Fibroblast of lung (primary cell): ENCODE measurements around the gene APOL4.

ENCODE experiments used
- EZH2 ChIP-seq: IDR thresholded peaks from 2 replicates; pipeline ENCODE4 v1.5.1; 2012; ENCODE audit warnings: low read length, control low read depth, mild to moderate bottlenecking; ENCODE audit errors: missing control alignments
- TF ChIP-seq, protein P1 (sequence below), 2 donors: IDR thresholded peaks in 1 of 2; conservative IDR thresholded peaks in 1 of 2; 1 replicate in 1 of 2; 2 replicates in 1 of 2; pipeline ENCODE4 v1.5.1; 2011 to 2012; ENCODE audit warnings: low read length in 2 of 2, control low read depth in 1 of 2, inconsistent platforms in 1 of 2, low read depth in 1 of 2, mild to moderate bottlenecking in 1 of 2

GRCh38 chr22:36149441-36149840 lies 52.2 kb downstream of the APOL4 start:
- TF ChIP-seq, protein P1, sequence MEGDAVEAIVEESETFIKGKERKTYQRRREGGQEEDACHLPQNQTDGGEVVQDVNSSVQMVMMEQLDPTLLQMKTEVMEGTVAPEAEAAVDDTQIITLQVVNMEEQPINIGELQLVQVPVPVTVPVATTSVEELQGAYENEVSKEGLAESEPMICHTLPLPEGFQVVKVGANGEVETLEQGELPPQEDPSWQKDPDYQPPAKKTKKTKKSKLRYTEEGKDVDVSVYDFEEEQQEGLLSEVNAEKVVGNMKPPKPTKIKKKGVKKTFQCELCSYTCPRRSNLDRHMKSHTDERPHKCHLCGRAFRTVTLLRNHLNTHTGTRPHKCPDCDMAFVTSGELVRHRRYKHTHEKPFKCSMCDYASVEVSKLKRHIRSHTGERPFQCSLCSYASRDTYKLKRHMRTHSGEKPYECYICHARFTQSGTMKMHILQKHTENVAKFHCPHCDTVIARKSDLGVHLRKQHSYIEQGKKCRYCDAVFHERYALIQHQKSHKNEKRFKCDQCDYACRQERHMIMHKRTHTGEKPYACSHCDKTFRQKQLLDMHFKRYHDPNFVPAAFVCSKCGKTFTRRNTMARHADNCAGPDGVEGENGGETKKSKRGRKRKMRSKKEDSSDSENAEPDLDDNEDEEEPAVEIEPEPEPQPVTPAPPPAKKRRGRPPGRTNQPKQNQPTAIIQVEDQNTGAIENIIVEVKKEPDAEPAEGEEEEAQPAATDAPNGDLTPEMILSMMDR (conservative IDR thresholded peaks at IDR 0.05 in 1 of 2, IDR thresholded peaks at IDR 0.05 in 1 of 2; ENCODE audit: low read depth in 1 of 2, low read length in 2 of 2): no peak
- no peak for TF ChIP-seq EZH2
